Stomach smooth muscle (tissue), 2 donors: ENCODE data around the gene GID8.

Experiments used
- H3K27ac ChIP-seq: one replicate; pipeline ENCODE4 v1.7.0; 2013; ENCODE audit warnings: mild to moderate bottlenecking, low read length, inconsistent platforms
- H3K27me3 ChIP-seq, 2 donors: one replicate each; pipeline ENCODE4 v1.7.0; 2013; ENCODE audit warnings: low read length in 2 of 2; ENCODE audit not compliant: insufficient read depth in 2 of 2, control insufficient read depth in 1 of 2
- H3K36me3 ChIP-seq, 2 donors: one replicate each; pipeline ENCODE4 v1.7.0; 2013; ENCODE audit warnings: low read length in 2 of 2; ENCODE audit not compliant: control insufficient read depth in 2 of 2, insufficient read depth in 2 of 2
- H3K4me1 ChIP-seq: one replicate; pipeline ENCODE4 v1.7.0; 2013; ENCODE audit warnings: low read length; ENCODE audit not compliant: control insufficient read depth, insufficient read depth
- H3K4me3 ChIP-seq, 2 donors: one replicate each; pipeline ENCODE4 v1.7.0; 2013; ENCODE audit warnings: low read length in 2 of 2
- H3K9ac ChIP-seq, 2 donors: one replicate each; pipeline ENCODE4 v1.7.0; 2013; ENCODE audit warnings: low read length in 2 of 2, mild to moderate bottlenecking in 1 of 2
- H3K9me3 ChIP-seq, 2 donors: one replicate each; pipeline ENCODE4 v1.7.0; 2013; ENCODE audit warnings: low read length in 2 of 2; ENCODE audit not compliant: control insufficient read depth in 2 of 2
- donor health status: healthy.
- donor health status: Pancreatic carcinoma.

Gene GID8

DNA sequence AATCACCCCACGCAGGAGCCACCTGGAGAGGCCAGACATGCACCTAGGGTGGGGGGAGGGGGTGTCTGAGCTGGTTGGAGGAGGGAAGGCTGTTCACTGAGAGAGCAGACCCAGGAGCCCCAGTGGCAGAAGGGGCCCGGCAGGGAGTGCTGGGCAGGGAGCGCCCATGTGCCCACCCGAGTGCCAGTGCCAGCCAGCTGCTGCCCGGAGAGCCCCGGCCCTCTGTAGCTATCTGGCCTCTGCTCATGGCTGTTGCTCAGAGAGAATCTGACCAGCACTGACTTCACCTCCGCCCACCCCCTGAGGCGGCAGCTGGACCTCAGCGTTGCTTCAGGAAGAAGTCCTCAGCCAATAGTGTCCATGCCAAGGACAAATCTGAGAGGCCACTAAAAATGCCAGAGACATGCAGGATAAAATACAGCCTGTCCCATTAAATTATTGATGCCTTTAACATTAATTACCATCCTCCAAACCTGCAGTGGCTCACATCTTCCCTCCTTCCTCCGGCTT, 37.4 kb downstream of the GID8 start:
- Histone ChIP-seq H3K9ac (no peak overlapping the region), H3K36me3 (no peaks in the 10 kb centered on the region), H3K4me1 (peaks cover 7% of the 10 kb centered on the region), H3K4me3 (no peak overlapping the region), H3K27me3 (peaks cover 69 to 83% of the 10 kb centered on the region in 2 donors), H3K9me3 (no peaks in the 10 kb centered on the region), H3K27ac (no peak overlapping the region)

DNA sequence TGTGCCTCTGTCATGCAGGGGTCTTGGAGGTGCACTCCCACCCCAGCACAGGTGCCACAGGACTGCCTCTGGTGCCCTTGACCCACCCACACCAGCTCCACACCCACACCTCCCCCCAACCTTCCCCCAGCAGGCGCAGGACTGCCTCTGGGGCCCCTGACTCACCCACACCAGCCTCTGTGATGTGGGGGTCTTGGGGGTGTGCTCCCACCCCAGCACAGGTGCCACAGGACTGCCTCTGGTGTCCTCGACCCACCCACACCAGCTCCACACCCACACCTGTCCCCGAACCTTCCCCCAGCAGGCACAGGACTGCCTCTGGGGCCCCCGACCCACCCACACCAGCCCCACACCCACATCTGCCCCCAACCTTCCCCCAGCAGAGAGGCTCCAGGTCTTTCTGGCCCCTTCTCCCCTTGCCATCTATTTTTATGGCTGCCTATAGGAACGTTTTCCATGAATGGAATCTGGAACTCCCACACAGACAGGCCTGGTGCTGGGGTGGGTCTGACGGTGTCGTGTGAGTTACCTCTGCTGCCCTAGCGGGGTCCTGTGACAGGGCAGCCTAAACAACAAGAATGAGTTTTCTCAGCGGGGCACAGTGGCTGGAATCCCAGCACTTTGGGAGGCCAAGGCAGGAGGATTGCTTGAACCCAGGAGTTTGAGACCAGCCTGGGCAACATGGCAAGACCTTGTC, 38.0 kb downstream of the GID8 start:
- H3K9me3 ChIP-seq, result no peaks in the 10 kb centered on the region
- no peaks in the 10 kb centered on the region for H3K36me3 ChIP-seq
- H3K4me3 ChIP-seq, result no peak overlapping the region
- no peak overlapping the region for H3K27ac ChIP-seq
- peaks cover 69 to 81% of the 10 kb centered on the region in 2 donors for H3K27me3 ChIP-seq
- no peak overlapping the region for H3K9ac ChIP-seq
- peaks cover 7% of the 10 kb centered on the region for H3K4me1 ChIP-seq

DNA sequence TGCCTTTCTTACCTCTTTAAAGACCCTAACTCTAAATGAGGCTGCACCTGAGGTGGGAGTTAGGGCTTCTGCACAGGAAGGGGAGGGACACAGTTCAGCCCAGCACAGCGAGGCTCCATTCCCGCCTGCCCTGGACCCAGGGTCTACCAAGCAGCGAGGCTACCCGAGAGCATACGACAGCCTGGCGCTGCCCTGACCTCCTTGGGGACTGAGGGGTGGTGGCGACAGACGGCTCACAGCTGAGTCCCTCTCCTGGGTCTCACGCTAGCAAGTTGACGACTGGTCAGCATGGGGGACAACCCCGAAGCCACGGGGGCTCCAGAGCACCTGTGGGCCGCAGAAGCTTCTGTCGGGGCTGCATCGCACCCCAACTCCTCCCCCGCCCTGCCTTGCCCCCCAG, 38.9 kb downstream of the GID8 start:
- no peak overlapping the region for H3K9ac ChIP-seq
- H3K27me3 ChIP-seq, result peaks cover 66 to 82% of the 10 kb centered on the region in 2 donors
- H3K4me1 ChIP-seq, result peaks cover 7% of the 10 kb centered on the region

DNA sequence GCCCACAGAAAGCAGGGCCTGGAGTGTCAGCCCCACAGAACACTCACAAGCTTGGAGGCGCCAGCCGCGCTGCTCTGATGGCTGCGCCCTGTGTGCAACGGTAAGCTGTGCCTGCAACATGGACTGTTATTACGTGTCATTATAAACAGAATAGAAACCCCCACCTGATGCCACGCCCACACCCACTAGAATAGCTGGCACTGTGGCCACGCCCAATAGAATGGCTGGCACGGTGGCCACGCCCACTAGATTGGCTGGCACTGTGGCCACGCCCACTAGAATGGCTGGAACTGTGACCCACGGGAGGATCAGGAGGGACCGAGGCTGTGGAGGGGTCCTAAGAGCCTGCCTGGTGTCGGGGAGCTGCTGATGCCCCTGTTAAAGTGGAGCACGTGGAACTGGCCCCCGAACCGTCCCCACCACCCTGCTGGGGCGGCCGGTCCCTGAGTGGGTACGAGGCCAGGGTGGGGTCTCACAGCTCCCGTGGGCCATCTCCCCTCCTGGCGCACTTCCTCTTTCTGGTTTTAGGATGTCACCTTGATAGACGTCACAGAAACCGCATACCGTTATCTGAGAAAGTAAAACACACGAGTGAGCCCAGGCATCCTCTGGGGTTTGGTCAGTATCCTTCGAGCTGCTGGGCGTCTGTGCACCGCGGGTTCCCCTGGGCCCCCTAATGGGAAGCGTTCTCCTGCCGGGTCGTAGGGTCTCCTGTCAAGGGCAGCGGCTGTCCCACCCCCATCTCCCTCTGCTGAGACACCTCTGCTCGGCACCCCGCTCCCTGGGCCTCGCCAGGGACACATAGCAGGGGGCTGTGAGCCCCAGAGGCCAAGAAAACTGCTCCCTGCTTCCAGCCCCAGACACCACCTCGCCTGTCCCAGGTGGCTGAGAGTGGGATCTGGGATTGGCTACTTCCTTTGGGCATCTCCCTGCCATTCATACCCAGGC, 39.9 kb downstream of the GID8 start:
- no peak overlapping the region for H3K27ac ChIP-seq
- H3K9ac ChIP-seq, result no peak overlapping the region
- H3K4me1 ChIP-seq, result peaks cover 2% of the 10 kb centered on the region
- H3K27me3 ChIP-seq, result peaks cover 68 to 82% of the 10 kb centered on the region in 2 donors
- no peaks in the 10 kb centered on the region for H3K36me3 ChIP-seq
- H3K9me3 ChIP-seq, result no peaks in the 10 kb centered on the region
- no peak overlapping the region for H3K4me3 ChIP-seq

More for the DNA sequence above, 38.9 kb downstream of the GID8 start:
- no peak overlapping the region for H3K4me3 ChIP-seq
- H3K27ac ChIP-seq, result no peak overlapping the region
- no peaks in the 10 kb centered on the region for H3K36me3 ChIP-seq
- H3K9me3 ChIP-seq, result no peaks in the 10 kb centered on the region

DNA sequence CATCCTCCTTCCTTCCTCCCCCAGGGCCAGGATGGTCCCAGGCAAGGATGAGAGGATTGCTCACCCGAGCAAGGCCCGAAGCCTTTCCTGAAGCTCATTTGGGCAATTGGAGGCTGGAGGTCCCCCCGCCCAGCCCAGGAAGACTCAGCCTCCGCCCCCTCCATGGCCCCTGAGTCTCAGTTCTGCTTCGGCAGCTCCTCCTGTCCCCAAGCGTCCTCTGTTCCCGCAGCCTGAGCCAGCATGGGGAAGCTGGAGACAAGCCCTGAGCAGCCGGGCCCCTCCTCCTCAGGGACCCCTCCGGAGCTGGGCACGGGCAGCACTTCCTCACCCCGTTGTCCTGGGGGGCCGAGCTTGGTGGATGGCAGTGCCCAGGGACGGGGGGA, 40.6 kb downstream of the GID8 start:
- H3K4me3 ChIP-seq, result no peak overlapping the region
- H3K27me3 ChIP-seq, result peaks cover 66 to 80% of the 10 kb centered on the region in 2 donors
- no peak overlapping the region for H3K9ac ChIP-seq
- no peak overlapping the region for H3K27ac ChIP-seq
- H3K9me3 ChIP-seq, result no peaks in the 10 kb centered on the region
- no peaks in the 10 kb centered on the region for H3K36me3 ChIP-seq
- H3K4me1 ChIP-seq, result no peaks in the 10 kb centered on the region

DNA sequence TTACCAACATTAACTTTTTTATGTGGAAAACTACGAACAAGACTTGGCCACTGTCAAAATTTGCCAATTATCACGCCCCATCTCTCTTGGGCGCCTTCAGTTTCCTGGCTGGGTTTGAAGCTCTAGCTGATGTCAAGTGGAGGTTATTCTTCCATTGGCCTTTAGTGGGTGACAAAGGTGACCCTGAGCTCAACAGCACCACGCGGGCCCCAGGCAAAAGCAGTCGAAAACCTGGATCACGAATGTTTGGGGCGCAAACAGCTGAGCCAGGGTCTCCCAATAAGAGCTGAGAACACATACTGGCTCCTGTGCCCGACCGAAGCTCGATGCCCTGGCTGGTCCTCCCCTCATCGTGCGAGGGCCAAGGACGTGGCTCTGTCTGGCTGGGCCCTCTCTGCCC, 41.4 kb downstream of the GID8 start:
- Histone ChIP-seq H3K4me3 (no peak overlapping the region), H3K4me1 (no peaks in the 10 kb centered on the region), H3K9ac (no peak overlapping the region), H3K36me3 (no peaks in the 10 kb centered on the region), H3K27me3 (peaks cover 65 to 79% of the 10 kb centered on the region in 2 donors), H3K9me3 (no peaks in the 10 kb centered on the region), H3K27ac (no peak overlapping the region)

DNA sequence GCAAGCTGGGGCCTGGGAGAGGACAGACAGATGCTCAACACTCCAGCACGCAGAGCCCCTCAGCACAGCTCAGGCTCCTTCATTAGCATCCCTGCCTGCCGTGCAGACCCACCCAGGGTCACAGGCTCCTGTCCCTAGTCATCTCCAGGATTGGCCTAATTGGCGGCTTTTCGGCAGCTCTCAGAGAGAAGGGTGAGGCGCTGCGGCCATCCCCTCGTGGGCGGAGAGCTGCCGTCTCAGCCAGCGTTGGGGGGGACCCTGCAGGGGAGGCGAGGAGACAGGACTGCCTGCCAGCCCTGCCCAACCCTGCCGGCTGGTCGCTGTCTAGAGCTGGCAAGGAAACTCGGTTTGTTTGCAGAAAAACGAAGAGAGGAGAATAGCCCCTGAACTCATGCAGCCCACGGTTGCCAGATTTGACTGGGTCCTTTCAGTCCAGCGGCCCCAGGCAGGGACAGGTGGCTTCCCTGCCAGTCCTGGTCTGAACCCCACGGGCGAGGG, 42.0 kb downstream of the GID8 start:
- H3K9ac ChIP-seq, result no peak overlapping the region
- H3K9me3 ChIP-seq, result no peaks in the 10 kb centered on the region
- H3K4me3 ChIP-seq, result no peak overlapping the region
- no peaks in the 10 kb centered on the region for H3K4me1 ChIP-seq
- no peaks in the 10 kb centered on the region for H3K36me3 ChIP-seq
- H3K27me3 ChIP-seq, result peaks cover 58 to 74% of the 10 kb centered on the region in 2 donors
- H3K27ac ChIP-seq, result no peak overlapping the region

DNA sequence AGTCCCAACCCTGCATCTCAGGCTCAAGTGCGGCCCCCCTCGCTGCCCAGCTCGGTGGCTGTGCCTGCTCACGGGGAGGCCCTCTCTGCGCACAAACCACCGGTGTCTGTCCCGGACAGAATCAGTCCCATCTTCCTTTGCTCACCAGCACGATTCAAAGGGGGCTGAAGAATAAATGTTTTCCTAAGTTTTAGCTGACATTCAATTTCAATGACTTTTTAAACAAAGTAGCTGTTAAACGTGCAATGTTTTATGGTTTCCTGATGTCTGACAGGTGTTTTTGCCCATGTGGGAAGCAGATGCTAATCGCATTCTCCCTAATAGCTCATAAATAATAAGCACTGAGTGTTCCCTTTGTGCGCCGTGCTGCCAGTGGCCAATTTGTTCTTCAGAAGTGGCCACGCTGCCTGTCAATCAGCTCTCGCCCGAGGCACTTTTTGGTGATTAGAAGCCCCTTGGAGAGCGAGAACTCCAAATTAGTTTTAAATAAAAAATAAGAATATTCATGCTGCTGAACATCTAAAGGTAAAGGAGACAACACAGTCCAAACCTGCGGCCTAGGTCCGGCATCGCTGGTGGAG, 42.5 kb downstream of the GID8 start:
- Histone ChIP-seq H3K27me3 (peaks cover 58 to 69% of the 10 kb centered on the region in 2 donors), H3K9me3 (no peaks in the 10 kb centered on the region), H3K4me3 (no peak overlapping the region), H3K4me1 (no peaks in the 10 kb centered on the region), H3K36me3 (no peaks in the 10 kb centered on the region), H3K9ac (no peak overlapping the region), H3K27ac (no peak overlapping the region)

DNA sequence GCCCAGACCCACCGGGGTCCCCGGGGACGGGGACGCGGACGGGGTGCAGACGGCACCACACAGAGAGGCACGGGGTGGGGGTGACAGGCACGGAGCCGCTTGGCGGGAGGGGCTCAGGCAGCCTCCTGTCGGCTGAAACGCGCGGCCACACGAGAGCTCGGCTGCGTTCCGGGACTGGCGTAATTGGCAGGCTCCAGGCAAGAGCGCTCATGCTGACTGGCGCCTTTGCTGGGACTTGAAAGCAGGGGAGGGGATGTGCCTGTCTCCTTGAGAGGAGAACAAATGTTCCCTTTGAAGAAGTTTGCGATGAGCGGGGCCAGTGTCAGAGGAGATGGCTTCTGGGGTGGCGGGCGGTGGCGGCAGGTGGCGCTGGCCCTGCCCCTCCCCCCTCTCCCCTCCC, 43.0 kb downstream of the GID8 start:
- Histone ChIP-seq H3K27me3 (peaks cover 60 to 66% of the 10 kb centered on the region in 2 donors), H3K36me3 (no peaks in the 10 kb centered on the region), H3K27ac (no peak overlapping the region), H3K4me3 (no peak overlapping the region), H3K9ac (no peak overlapping the region), H3K9me3 (no peaks in the 10 kb centered on the region), H3K4me1 (no peaks in the 10 kb centered on the region)
